ENCODE results near the gene H6PD.

DNA sequence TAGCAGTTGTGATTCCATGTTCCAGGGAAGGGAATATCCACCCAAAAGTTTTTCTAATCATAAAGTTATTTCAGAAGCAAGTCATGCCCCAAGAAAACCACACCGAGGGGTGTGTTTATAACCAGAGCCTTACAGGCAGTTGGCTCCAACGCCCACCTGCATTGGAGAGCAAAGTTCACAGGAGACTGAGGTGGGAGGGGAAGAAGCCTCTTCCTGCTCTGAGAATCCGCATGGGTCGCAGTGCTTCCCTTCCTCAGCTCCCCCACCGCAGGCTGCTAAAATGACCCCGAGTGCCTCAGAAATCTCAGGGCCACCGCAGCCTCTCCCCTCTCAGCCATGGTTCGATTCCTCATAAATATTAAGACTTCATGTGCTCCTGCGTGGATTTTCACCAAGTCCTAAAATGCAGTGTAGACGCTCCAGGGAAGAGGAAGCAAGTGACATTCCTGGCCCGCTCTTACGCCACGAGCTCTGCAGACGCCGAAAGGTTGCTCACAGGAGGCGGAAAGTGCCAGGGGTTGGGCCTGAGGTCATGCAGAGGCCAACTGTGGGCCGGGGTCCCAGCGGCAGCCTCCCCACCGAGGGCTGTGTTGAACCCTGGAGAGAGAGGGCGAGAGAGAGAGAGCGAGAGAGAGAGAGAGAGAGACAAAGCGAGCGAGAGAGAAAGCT is 44.7 kb downstream of the H6PD start:
- TF ChIP-seq, protein P1, sequence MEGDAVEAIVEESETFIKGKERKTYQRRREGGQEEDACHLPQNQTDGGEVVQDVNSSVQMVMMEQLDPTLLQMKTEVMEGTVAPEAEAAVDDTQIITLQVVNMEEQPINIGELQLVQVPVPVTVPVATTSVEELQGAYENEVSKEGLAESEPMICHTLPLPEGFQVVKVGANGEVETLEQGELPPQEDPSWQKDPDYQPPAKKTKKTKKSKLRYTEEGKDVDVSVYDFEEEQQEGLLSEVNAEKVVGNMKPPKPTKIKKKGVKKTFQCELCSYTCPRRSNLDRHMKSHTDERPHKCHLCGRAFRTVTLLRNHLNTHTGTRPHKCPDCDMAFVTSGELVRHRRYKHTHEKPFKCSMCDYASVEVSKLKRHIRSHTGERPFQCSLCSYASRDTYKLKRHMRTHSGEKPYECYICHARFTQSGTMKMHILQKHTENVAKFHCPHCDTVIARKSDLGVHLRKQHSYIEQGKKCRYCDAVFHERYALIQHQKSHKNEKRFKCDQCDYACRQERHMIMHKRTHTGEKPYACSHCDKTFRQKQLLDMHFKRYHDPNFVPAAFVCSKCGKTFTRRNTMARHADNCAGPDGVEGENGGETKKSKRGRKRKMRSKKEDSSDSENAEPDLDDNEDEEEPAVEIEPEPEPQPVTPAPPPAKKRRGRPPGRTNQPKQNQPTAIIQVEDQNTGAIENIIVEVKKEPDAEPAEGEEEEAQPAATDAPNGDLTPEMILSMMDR (IDR thresholded peaks at IDR 0.05) = no peak
- TF ChIP-seq POLR2A (IDR thresholded peaks at IDR 0.05) (no peak), POLR2AphosphoS5 (IDR thresholded peaks at IDR 0.05) (no peak), EP300 (IDR thresholded peaks at IDR 0.05) (no peak)

Data from gastroesophageal sphincter (tissue), 3 donors.